Type B pancreatic cell (in vitro differentiated cells): ENCODE data around the gene UGT1A4. TPM values are rescaled to one million over a fixed set of nuclear protein-coding genes. Genes with fewer than 3 reads are reported as not detected.

Experiments used
- DNase-seq: peaks from one replicate; pipeline ENCODE4 v3.0.0; 2021; ENCODE audit warnings: mixed read lengths; ENCODE audit not compliant: unreplicated experiment; ENCODE audit errors: extremely low spot score
- H3K27ac Mint-ChIP-seq: 2 replicates; pipeline ENCODE4 v1.8.0; 2021; ENCODE audit warnings: mild to moderate bottlenecking, mixed read lengths
- H3K27me3 Mint-ChIP-seq: 2 replicates; pipeline ENCODE4 v1.8.0; 2021; ENCODE audit warnings: mixed read lengths
- H3K36me3 Mint-ChIP-seq: 2 replicates; pipeline ENCODE4 v1.8.0; 2021; ENCODE audit warnings: mixed read lengths
- H3K4me1 Mint-ChIP-seq: one replicate; pipeline ENCODE4 v1.8.0; 2021; ENCODE audit warnings: mixed read lengths; ENCODE audit not compliant: unreplicated experiment
- H3K4me3 Mint-ChIP-seq: 2 replicates; pipeline ENCODE4 v1.8.0; 2021; ENCODE audit warnings: mild to moderate bottlenecking, mixed read lengths
- H3K9me3 Mint-ChIP-seq: 2 replicates; pipeline ENCODE4 v1.8.0; 2021; ENCODE audit warnings: mixed read lengths
- total RNA-seq: library from RNA; stranded (reverse); gene quantifications from 2 replicates; pipeline ENCODE4 v1.2.1, GENCODE V29; 2021; ENCODE audit warnings: low replicate concordance
- TF ChIP-seq, protein P1 (sequence below): fragments of 200-600 bp; sonication (generic); conservative IDR thresholded peaks from 2 replicates; pipeline ENCODE4 v1.5.0; 2021; ENCODE audit warnings: antibody characterized with exemption, mild to moderate bottlenecking

The UGT1A4 gene
- total RNA-seq, 1 donor from 2014 or later = not detected

DNA sequence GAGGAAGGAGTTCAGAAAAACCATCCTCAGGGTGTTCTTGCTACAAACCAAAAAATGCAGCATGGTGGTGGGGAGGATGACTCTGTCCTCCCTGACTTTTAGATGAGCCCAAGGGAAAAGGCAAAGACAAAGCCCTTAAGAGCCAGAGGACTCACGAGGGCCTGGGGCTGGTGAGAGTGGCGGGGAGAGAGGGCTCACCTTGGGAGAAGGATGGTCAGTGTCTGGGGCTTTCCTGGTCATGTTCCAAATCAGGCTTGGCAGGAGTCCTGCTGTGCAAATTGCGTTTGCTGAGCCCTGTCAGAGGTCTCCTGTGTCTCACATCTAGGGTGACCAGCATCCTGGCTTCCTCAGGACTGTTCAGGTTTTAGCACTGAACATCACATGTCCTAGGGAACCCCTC lies 46.2 kb downstream of the UGT1A4 start:
- Mint-ChIP-seq H3K36me3 (no peaks in the 10 kb centered on the region), H3K27me3 (peaks cover 27% of the 10 kb centered on the region), H3K4me3 (no peak overlapping the region), H3K27ac (no peak overlapping the region), H3K4me1 (no peaks in the 10 kb centered on the region), H3K9me3 (no peaks in the 10 kb centered on the region)
- DNase-seq = no peak
- TF ChIP-seq, protein P1, sequence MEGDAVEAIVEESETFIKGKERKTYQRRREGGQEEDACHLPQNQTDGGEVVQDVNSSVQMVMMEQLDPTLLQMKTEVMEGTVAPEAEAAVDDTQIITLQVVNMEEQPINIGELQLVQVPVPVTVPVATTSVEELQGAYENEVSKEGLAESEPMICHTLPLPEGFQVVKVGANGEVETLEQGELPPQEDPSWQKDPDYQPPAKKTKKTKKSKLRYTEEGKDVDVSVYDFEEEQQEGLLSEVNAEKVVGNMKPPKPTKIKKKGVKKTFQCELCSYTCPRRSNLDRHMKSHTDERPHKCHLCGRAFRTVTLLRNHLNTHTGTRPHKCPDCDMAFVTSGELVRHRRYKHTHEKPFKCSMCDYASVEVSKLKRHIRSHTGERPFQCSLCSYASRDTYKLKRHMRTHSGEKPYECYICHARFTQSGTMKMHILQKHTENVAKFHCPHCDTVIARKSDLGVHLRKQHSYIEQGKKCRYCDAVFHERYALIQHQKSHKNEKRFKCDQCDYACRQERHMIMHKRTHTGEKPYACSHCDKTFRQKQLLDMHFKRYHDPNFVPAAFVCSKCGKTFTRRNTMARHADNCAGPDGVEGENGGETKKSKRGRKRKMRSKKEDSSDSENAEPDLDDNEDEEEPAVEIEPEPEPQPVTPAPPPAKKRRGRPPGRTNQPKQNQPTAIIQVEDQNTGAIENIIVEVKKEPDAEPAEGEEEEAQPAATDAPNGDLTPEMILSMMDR = no peak

DNA sequence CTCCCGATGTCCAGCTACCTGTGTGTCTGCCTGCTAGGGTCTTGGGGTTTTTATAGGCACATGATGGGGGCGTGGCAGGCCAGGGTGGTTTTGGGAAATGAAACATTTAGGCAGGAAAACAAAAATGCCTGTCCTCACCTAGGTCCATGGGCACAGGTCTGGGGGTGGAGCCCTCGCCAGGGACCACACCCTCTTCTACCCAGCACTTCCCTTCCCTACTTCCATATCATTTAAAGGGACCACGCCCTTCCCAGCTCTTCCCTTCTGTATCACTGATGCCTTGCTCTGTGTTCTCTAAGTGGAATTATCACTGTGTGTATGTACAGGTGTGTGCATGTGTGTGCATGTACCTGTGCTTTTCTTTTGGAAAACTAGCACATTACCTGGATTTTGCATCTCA lies 47.9 kb downstream of the UGT1A4 start:
- no peaks in the 10 kb centered on the region for H3K9me3 Mint-ChIP-seq
- H3K27ac Mint-ChIP-seq = no peak overlapping the region
- peaks cover 33% of the 10 kb centered on the region for H3K27me3 Mint-ChIP-seq
- TF ChIP-seq, protein P1 = no peak
- H3K4me3 Mint-ChIP-seq = no peak overlapping the region
- no peaks in the 10 kb centered on the region for H3K4me1 Mint-ChIP-seq
- no peak for DNase-seq
- H3K36me3 Mint-ChIP-seq = no peaks in the 10 kb centered on the region

DNA sequence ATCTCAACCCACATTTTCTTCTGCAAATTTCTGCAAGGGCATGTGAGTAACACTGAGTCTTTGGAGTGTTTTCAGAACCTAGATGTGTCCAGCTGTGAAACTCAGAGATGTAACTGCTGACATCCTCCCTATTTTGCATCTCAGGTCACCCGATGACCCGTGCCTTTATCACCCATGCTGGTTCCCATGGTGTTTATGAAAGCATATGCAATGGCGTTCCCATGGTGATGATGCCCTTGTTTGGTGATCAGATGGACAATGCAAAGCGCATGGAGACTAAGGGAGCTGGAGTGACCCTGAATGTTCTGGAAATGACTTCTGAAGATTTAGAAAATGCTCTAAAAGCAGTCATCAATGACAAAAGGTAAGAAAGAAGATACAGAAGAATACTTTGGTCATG lies 49.5 kb downstream of the UGT1A4 start:
- Mint-ChIP-seq H3K4me3 (no peak overlapping the region), H3K9me3 (no peaks in the 10 kb centered on the region), H3K27me3 (peaks cover 33% of the 10 kb centered on the region), H3K4me1 (no peaks in the 10 kb centered on the region), H3K27ac (no peak overlapping the region), H3K36me3 (no peaks in the 10 kb centered on the region)
- no peak for DNase-seq
- TF ChIP-seq, protein P1 = no peak

DNA sequence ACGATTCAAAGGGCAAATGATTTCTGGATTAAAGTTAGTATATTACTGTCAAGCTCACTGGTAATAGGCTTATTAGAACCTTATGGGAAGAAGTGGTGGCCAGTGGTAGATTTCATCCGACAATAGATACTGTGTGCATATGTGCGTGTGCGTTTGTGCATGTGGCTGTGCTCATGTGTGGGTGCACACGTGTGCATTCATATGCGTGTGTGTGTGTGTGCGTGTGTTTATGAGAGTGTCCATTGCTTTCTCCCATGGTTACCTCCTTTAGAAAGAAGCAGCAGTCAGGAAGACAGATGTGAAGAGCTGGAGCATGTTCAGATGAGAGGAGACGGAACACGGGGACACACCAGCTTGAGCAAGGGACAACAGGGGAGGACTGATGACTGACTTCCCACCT lies 50.7 kb downstream of the UGT1A4 start:
- H3K4me1 Mint-ChIP-seq = no peaks in the 10 kb centered on the region

DNA sequence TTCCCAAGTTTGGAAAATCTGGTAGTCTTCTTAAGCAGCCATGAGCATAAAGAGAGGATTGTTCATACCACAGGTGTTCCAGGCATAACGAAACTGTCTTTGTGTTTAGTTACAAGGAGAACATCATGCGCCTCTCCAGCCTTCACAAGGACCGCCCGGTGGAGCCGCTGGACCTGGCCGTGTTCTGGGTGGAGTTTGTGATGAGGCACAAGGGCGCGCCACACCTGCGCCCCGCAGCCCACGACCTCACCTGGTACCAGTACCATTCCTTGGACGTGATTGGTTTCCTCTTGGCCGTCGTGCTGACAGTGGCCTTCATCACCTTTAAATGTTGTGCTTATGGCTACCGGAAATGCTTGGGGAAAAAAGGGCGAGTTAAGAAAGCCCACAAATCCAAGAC lies 53.6 kb downstream of the UGT1A4 start:
- no peaks in the 10 kb centered on the region for H3K4me1 Mint-ChIP-seq
- no peak for DNase-seq
- H3K36me3 Mint-ChIP-seq = no peaks in the 10 kb centered on the region
- peaks cover 3% of the 10 kb centered on the region for H3K9me3 Mint-ChIP-seq
- TF ChIP-seq, protein P1 = no peak
- H3K4me3 Mint-ChIP-seq = no peak overlapping the region
- H3K27me3 Mint-ChIP-seq = peaks cover 14% of the 10 kb centered on the region
- no peak overlapping the region for H3K27ac Mint-ChIP-seq

More for the DNA sequence above, 50.7 kb downstream of the UGT1A4 start:
- no peak overlapping the region for H3K27ac Mint-ChIP-seq
- DNase-seq = no peak
- peaks cover 23% of the 10 kb centered on the region for H3K27me3 Mint-ChIP-seq
- no peaks in the 10 kb centered on the region for H3K36me3 Mint-ChIP-seq
- H3K4me3 Mint-ChIP-seq = no peak overlapping the region
- no peaks in the 10 kb centered on the region for H3K9me3 Mint-ChIP-seq
- TF ChIP-seq, protein P1 = no peak

DNA sequence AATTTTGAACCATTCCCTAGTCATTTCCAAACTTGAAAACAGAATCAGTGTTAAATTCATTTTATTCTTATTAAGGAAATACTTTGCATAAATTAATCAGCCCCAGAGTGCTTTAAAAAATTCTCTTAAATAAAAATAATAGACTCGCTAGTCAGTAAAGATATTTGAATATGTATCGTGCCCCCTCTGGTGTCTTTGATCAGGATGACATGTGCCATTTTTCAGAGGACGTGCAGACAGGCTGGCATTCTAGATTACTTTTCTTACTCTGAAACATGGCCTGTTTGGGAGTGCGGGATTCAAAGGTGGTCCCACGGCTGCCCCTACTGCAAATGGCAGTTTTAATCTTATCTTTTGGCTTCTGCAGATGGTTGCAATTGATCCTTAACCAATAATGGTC lies 54.0 kb downstream of the UGT1A4 start:
- no peaks in the 10 kb centered on the region for H3K36me3 Mint-ChIP-seq
- no peaks in the 10 kb centered on the region for H3K4me1 Mint-ChIP-seq
- H3K27me3 Mint-ChIP-seq = peaks cover 18% of the 10 kb centered on the region
- TF ChIP-seq, protein P1 = no peak
- no peak for DNase-seq
- no peak overlapping the region for H3K27ac Mint-ChIP-seq
- H3K4me3 Mint-ChIP-seq = no peak overlapping the region
- H3K9me3 Mint-ChIP-seq = peaks cover 3% of the 10 kb centered on the region
